HL-60 (cell line): Measurements from ENCODE around the gene PAPOLA.

Experiments
- DNase-seq, 2 experiments: peaks; one replicate each; pipeline ENCODE4 v3.0.0-alpha.2; 2010 to 2020; ENCODE audit warnings: low read depth in 1 of 2, low spot score in 1 of 2
- H3K27ac ChIP-seq: fragments of 250-450 bp; sonication (Bioruptor Pico); replicated peaks from 2 replicates; pipeline ENCODE4 v1.5.1; 2020; ENCODE audit warnings: mild to moderate bottlenecking, moderate library complexity
- H3K27me3 ChIP-seq: fragments of 250-450 bp; sonication (Bioruptor Pico); 2 replicates; pipeline ENCODE4 v1.5.1; 2021; ENCODE audit warnings: mild to moderate bottlenecking, moderate library complexity; ENCODE audit not compliant: insufficient read depth, poor library complexity, severe bottlenecking
- H3K4me3 ChIP-seq: replicated peaks from 2 replicates; pipeline ENCODE4 v1.5.1; 2011; ENCODE audit warnings: mild to moderate bottlenecking, control low read depth, low read length; ENCODE audit not compliant: insufficient read depth
- CTCF ChIP-seq: IDR thresholded peaks from one replicate; pipeline ENCODE4 v1.5.1; 2011; ENCODE audit warnings: low read length, control low read depth, inconsistent platforms; ENCODE audit not compliant: insufficient read depth
- GABPA ChIP-seq: IDR thresholded peaks from 2 replicates; pipeline ENCODE4 v1.6.1; 2012; ENCODE audit warnings: low read depth
- POLR2AphosphoS5 ChIP-seq: IDR thresholded peaks from 2 replicates; pipeline ENCODE4 v1.6.1; 2012; ENCODE audit warnings: low read depth
- REST ChIP-seq: IDR thresholded peaks from 2 replicates; pipeline ENCODE4 v1.6.1; 2012; ENCODE audit warnings: low read depth; ENCODE audit not compliant: insufficient replicate concordance
- SPI1 ChIP-seq: IDR thresholded peaks from 2 replicates; pipeline ENCODE4 v1.6.1; 2012; ENCODE audit warnings: low read depth, mild to moderate bottlenecking, borderline replicate concordance

The PAPOLA gene

GRCh38 chr14:96509457-96510090 lies 7.4 kb downstream of the PAPOLA start:
- H3K27ac ChIP-seq: no peak overlapping the region

DNA sequence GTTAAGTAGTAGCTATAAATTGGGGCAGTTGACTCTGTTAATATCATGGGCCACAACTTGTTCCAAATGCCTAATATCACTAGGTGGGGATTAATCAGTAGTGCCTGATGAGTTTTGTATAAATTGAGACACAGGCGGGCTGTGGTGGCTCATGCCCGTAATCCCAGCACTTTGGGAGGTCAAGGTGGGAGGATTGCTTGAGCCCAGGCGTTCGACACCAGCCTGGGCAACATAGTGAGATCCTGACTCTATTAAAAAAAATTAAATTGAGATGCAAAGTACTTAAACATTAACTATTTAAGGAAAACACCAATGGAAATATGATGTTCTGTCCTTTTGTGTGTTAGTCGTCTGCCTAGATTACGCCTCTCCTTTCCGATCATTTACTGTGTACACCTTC lies 9.0 kb downstream of the PAPOLA start:
- TF ChIP-seq SPI1: no peak
- no peak for DNase-seq
- Histone ChIP-seq H3K27ac (no peak overlapping the region), H3K4me3 (no peak overlapping the region), H3K27me3 (no peaks in the 10 kb centered on the region)

More at GRCh38 chr14:96509457-96510090, 7.4 kb downstream of the PAPOLA start:
- Histone ChIP-seq H3K27me3 (no peaks in the 10 kb centered on the region), H3K4me3 (no peak overlapping the region)
- TF ChIP-seq CTCF (no peak), POLR2AphosphoS5 (no peak), SPI1 (no peak), GABPA (no peak), REST (no peak)
- DNase-seq: no peak

DNA sequence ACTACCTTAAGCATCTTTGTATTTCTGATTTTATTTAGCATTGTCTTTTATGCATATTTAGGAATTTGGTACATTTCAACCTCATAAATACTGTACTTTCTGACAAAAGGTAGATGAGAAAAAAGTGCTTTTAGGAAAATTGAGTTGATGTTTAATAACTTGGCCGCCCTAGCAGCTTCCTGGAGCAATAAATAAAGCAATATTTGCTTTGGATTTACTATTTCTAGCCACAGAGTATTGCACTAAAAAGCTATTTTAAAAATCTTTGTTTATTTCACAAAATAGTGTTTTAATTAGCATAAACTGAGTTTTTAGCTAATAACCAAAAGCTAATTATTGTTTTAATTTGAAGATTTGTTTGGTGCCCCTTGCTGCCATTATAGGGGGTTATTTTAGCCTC lies 9.5 kb downstream of the PAPOLA start:
- no peak for DNase-seq
- Histone ChIP-seq H3K27ac (no peak overlapping the region), H3K4me3 (no peak overlapping the region), H3K27me3 (no peaks in the 10 kb centered on the region)
- TF ChIP-seq GABPA: no peak
- TF ChIP-seq POLR2AphosphoS5: no peak
- no peak for TF ChIP-seq CTCF
- no peak for TF ChIP-seq SPI1
- no peak for TF ChIP-seq REST

GRCh38 chr14:96512122-96512521 lies 9.9 kb downstream of the PAPOLA start:
- H3K4me3 ChIP-seq: no peak overlapping the region
- TF ChIP-seq GABPA (no peak), REST (no peak)
- no peak overlapping the region for H3K27ac ChIP-seq
- no peaks in the 10 kb centered on the region for H3K27me3 ChIP-seq
- DNase-seq: no peak
